NCI-H226 (cell line): Measurements from ENCODE around the gene MARK1.
"Not testable (repeated sequence)": the region's sequence is repeated elsewhere in the genome, so short reads cannot be mapped to it uniquely, and the experiment has no call there.

Source experiments
- DNase-seq: peaks from one replicate; pipeline ENCODE4 v3.0.0-alpha.2; 2015

Gene MARK1

DNA sequence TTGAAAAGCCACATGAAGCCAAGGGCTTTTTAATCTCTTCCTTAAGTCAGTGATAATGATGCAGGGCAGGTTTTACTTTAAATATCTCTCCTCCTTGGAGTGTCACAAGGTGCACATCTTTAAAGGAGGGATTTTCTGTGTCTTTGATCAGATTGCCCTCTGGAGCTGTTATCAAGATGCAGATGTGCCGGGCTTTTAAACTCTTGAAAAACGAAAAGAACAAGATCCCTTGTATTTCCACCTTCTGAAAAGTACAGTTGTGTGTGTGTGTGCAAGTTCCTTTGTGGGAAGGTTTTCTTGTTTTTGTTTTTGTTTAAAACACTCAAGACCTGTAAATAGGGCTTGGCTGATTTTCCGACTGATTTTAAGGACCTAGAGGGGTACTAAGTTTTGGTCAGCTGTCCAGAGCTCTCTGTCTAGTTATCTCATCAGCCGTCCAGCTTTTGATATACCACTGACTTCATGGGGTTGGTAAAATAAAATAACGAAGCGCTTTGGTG, 1.6 kb downstream of the MARK1 start:
- no peak for DNase-seq

DNA sequence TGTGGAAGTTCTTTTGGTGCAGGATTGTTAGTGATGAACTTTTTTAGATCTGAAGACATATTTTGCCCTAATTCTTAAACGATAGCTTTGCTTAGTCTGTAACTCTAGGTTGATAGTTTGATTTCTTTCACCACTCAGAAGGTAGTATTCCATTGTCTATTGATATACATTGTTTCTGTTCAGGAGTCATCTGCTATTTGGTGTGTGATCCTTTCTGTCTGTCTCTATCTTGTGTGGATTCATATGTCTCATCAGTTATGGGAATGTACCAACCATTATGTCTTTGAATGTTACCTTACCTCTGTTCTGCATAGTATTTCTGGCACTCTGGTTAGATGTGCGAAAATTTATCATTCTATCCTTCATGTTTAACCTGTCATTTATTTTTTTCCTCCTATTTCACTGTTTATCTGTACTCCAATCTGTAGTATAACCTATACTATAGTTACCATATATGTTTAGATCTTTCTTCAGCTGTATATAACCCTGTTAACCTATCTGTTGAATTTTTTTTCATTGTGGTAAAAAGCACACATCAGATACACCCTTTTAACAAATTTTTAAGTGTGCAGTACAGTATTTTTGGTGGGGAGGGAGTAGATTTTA, 5.7 kb downstream of the MARK1 start:
- DNase-seq: no peak

DNA sequence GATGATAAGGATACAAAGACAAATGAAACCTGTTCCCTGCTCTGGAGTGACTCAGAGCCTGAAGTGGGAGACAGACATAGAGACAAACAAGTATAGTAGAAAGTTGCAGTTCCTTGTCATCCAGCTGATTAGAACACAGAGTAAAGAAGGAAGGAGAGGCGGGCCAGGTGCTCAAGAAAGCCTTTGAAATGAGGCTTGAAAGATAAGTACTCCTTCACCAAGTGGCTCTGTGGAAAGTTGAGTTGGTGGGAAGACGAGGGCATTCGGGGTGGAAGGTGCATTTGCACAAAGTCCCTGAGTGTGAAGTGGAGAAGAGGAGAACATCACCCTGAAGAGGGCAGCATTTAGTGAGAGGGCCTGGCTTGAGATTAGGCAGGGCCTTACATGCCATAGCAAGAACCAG, 17.0 kb downstream of the MARK1 start:
- no peak for DNase-seq

DNA sequence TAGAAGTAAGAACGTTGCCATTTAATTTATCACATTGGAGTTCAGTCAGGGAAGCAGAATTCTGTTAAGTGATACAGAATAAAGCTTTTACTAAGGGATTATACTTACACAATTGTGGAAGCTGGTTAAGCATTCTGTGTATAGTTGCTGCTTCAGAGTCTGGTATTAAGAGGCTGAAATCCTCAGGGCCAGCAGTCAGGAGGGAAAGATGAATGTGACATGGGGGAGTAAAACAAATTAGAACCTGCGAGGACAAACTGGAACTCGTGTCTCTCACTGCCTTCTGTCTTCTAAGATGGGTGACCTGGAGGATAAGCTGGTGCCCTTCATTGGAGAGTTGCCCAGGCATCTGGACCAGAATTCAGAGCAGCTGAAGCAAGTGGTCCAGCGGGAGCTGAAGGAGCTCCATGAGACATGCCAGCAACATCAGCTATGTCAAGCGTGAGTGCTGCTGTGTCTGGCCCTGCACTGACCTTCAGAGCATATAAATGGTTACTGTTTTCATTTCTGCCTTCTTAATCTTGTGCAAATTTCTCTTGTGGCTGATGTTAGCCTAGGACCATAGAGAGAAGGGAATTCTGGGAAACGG, 23.0 kb downstream of the MARK1 start:
- no peak for DNase-seq

GRCh38 chr1:220551718-220552117, 23.8 kb downstream of the MARK1 start:
- DNase-seq: no peak

DNA sequence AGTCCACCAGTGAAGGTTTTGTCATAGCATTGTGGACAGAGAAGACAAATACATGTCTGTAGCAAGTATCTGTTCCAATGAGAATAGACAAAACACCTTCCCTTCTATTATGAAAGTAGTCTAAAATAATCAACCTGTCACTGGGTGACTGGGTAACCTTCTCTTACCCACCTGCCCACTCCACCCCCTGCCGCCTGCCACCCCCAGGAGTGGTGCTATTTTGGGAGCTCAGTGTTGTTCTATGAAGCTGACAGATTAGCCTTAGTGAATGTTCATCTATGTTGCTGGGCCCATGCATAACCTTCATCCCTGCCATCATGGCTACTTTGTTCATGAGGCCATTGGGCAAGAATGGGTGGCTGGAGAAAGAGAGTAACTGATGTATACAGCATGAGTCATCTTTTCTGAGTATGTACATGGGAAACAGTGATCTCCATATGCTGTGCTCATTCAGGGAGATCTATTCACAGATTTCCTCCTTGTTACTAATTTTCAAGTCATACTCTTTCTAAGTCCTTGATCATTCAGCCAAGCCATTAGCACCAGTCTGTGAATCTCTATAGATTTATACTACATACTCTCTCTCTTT, 24.8 kb downstream of the MARK1 start:
- DNase-seq: no peak

GRCh38 chr1:220556641-220557040, 28.7 kb downstream of the MARK1 start:
- DNase-seq: peak; percentile 1

- no peak for DNase-seq
These were observed 35.6 kb downstream of the MARK1 start for GRCh38 chr1:220563564-220563963.

DNA sequence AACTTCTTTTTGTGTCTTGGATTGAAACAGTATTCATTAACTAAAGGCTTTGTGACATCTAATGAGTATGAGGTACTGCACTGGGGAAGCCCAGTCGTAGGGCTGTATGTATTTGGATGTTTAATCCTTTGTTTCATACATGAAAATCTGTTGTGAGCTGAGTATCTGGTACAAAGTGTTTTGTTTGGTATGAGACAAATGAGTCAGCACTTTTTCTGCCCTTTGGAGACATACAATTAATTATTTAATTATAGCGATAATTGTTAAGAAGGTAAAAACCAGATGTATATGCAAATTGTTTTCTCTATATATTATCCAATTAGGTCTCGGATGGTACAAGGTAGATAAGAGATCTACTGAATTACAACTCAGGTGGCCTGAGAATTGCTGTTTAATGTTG, 36.3 kb downstream of the MARK1 start:
- DNase-seq: no peak

DNA sequence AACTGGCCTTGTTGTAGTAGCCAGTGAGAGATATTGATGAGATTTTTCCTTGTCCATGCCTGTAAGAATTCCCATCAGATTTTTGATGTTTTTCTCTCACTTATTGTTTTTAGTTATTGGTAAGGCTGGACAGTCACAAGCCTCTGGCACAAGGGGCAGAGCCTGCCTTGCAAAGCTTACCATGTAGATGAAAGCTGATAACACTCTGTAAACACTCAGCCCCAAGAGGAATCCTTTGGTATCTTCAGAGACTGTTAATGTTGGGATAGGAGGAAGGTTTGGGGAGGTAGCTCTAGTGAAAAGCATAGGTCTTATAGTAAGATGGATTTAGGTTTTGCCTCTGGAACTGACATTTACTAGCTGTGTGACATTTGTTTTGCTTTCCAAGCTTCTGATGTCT, 37.7 kb downstream of the MARK1 start:
- no peak for DNase-seq

DNA sequence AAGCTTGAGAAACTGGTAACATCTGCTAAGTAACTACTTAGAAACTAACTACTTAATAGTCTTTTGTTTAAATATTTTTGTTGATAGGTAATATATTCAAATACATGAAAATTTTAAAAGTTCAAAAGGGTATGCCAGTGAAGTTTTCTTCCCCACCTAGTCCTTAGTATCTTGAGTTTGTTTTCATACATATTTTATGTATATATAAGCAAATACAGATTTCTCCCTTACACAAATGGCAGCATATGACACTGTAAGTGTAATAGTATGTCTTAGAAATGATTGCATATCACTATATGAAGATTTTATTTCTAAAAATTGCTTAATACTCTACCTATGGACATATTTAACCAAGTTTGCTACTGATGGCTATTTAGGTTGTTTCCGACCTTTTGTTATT, 38.9 kb downstream of the MARK1 start:
- DNase-seq: no peak

DNA sequence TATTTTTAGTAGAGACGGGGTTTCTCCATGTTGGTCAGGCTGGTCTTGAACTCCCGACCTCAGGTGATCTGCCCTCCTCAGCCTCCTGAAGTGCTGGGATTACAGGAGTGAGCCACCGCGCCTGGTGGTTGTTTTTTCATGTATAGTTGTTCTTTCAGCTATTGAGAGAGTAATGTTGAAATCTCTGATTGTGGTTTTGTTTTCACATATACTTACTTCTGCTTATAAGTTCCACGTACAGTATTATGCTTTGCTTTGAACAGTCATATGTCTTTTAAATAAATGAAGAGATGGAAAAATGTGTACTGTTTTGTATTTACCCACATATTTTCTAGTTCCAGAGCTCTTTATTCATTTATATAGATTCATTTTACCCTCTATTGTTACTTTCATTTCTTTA, 44.5 kb downstream of the MARK1 start:
- no peak for DNase-seq

DNA sequence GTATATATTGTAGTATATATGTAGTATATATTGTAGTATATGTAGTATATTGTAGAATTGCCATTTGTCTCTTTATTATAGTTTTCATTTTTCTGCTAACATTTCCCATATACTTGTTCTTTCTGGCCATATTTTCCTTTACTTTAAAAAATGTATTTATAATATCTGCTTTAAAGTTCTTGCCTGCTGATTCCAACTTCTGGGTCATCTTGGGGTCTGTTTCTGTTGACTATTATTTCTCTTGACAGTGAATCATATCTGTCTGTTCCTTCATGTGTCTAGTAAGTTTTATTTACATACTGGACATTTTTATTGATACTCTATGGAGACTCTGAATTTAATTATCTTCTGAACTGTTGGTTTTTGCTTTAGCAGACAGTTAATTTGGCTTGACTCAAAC, 45.9 kb downstream of the MARK1 start:
- DNase-seq: no peak

DNA sequence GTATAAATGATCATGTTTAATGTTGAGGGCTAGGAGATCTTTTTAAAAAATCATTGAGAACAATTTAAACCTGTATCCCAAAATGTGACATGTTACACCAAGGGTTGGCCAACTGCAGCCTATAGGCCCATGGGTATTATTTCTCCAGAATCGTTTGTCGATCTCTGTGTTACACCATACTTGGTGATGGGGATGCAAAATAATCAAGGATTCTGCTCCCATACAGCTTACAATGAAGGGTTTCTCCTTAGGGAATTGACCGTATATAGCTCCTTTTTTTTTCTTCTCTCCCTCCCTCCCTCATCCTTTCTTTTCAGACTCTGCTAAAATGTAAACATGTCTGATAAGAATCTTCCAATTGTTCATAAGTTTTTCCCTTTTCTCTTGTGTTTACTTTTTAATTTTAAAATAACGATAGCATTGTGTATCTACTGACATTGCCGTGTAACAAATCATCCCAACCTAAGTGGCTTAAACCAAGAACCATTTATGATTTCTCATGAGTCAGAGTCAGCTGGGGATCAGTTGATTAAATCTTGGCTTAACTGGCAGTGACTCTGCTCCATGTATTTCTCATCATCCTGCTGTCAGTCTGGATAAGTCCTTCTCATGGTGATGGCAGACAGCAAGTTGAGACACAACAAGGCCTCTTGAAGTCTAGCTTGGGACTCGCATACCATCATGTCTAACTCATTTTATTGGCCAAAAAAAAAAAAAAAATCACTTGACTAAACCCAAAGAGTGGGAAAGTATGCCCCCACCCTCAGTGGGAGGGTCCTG, 48.0 kb downstream of the MARK1 start:
- no peak for DNase-seq

- no peak for DNase-seq
These were observed 50.0 kb downstream of the MARK1 start for GRCh38 chr1:220577926-220578325.

DNA sequence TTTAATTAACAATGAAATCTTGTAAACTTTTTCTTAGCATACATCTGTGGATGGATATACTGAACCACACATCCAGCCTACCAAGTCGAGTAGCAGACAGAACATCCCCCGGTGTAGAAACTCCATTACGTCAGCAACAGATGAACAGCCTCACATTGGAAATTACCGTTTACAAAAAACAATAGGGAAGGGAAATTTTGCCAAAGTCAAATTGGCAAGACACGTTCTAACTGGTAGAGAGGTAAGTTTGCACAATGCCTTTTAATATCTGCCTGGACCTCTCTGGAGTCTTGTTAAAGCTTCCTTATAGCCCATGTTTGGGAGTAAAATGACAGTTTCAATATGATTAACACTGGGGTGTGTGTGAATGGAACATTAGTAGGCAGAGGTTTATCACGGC, 51.4 kb downstream of the MARK1 start:
- DNase-seq: no peak

- no peak for DNase-seq
These were observed 64.8 kb downstream of the MARK1 start for GRCh38 chr1:220592714-220593113.

GRCh38 chr1:220594356-220594755, 66.4 kb downstream of the MARK1 start:
- no peak for DNase-seq

- no peak for DNase-seq
These were observed 67.2 kb downstream of the MARK1 start for GRCh38 chr1:220595179-220595578.

DNA sequence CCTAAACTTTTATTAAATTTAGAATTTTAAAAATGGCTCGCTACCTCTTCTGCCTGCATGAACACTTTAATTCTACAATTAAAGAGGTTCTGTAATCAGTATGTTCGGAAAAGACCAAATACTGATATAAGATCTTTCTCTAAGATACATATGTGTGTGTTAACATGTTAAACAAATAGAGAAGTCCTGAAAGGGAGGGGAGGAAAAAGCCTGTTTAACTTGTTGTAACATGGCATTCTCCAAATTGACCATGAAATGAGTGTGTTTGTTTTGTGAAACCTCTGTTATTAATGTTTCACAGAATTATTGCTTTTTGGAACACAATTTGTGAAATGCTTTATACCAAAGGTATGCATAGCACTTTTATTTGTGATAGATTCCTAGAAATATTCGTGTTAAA, 77.0 kb downstream of the MARK1 start:
- DNase-seq: no peak

GRCh38 chr1:220605651-220606050, 77.7 kb downstream of the MARK1 start:
- not testable (repeated sequence) for DNase-seq

DNA sequence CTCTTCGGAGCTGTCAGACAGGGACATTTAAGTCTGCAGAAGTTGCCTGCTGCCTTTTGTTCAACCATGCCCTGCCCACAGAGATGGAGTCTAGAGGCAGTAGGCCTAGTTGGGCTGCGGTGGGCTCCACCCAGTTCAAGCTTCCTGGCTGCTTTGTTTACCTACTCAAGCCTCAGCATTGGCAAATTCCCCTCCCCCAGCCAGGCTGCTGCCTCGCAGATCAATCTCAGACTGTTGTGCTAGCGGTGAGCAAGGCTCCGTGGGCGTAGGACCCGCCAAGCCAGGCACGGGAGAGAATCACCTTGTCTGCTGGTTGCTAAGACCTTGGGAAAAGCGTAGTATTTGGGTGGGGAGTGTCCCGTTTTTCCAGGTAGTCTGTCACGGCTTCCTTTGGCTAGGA, 83.2 kb downstream of the MARK1 start:
- not testable (repeated sequence) for DNase-seq

GRCh38 chr1:220616836-220617235, 88.9 kb downstream of the MARK1 start:
- no peak for DNase-seq

GRCh38 chr1:220628431-220628830, 100.5 kb downstream of the MARK1 start:
- DNase-seq: no peak
